ENCODE measurements around the gene DMRTC1B.
A peak's percentile ranks its signal among the peaks of the same experiment; 100 is the strongest.
"Not testable (repeated sequence)": the region's sequence is repeated elsewhere in the genome, so short reads cannot be mapped to it uniquely, and the experiment has no call there.

DMRTC1B gene

DNA sequence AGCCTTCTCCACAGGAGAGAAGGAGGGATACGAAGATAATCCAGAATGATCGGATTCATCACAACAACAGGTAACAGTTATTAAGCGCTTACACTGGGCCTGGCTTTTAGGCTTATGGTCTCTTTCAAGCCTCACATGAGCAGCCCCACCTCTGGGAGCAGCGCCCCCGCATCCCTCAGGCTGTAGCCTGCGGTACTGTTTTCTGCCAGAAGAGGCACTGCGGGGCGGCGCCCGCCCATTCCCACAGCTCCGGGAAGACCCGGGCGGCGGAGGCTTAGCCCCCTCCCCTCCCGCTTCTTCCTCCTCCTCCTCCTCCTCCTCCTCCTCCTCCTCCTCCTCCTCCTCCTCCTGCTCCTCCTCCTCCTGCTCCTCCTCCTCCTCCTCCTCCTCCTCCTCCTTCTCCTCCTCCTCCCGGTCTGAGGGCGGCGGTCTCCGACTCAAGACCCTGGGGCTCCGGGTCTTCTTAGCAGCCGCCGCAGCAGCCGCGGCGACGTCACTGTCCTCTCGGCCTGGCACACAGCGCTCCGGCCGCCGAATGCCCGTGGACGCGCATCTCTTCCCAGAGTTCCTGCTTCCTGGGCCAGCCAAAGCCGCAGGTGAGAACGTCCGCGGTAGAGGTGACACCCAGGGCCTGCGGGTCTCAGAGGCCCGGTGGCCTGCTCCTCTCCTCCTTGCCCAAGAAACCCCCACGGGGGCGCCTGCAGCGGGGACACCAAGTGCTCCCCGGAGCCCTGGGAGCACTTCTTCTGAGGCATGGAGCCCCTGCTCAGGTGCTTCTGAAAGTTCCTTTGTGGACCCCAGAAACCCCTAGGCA, at the start of gene DMRTC1B:
Gene DMRTC1B (plus strand): TSS at position 238 of the 814 bp plus-strand sequence. CDS start 68,246 bp downstream, outside the sequence.
- ATAC-seq: peak; percentile 78 to 79

- no peak for ATAC-seq
Measured at GRCh38 chrX:72727846-72728245, 48.8 kb upstream of the DMRTC1B start.

DNA sequence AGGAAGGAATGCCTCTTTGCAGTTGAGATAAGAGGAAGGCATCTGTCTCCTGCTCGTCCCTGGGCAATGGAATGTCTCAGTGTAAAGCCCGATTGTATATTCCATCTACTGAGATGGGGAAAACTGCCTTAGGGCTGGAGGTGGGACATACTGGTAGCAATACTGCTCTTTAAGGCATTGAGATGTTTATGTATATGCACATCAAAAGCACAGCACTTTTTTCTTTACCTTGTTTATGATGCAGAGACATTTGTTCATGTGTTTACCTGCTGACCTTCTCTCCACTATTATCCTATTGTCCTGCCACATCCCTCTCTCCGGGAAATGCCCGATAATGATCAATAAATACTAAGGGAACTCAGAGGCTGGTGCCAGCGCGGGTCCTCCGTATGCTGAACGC, 43.1 kb upstream of the DMRTC1B start:
- ATAC-seq: not testable (repeated sequence)

DNA sequence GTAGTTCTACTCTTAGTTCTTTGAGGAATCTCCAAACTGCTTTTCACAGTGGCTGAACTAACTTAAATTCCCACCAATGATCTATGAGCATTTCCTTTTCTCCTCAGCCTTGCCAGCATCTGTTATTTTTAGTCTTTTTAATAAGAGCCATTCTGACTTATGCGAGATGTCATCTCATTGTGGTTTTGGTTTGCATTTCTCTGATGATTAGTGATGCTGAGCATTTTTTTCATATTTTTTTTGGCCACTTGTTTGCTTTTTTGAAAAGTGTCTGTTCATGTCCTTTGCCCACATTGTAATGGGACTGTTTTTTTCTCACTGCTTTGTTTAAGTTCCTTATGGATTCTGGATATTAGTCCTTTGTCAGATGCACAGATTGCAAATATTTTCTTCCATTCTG, 41.1 kb upstream of the DMRTC1B start:
- ATAC-seq: no peak

- not testable (repeated sequence) for ATAC-seq
Measured at GRCh38 chrX:72745546-72745945, 31.1 kb upstream of the DMRTC1B start.

DNA sequence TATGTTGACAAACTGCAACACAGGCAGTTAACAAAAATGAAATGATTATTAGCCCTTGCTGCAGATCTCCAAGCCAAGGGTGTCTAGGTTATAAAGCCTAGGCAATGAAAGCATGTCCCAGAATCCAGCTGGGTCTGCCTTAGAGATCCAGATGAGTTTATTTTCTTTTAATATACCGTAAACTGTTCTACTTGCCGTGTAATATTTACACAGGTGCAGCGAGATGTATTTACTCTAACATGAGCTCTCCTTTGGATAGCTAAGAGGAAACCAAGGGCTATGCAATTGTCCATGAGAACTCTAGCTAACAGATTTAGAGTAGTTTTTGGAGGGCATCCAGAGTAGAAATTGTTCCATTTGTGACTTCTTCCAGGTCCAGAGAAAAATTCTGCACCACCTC, 28.1 kb upstream of the DMRTC1B start:
- ATAC-seq: not testable (repeated sequence)

- ATAC-seq: not testable (repeated sequence)
Measured at GRCh38 chrX:72760454-72760853, 16.2 kb upstream of the DMRTC1B start.

DNA sequence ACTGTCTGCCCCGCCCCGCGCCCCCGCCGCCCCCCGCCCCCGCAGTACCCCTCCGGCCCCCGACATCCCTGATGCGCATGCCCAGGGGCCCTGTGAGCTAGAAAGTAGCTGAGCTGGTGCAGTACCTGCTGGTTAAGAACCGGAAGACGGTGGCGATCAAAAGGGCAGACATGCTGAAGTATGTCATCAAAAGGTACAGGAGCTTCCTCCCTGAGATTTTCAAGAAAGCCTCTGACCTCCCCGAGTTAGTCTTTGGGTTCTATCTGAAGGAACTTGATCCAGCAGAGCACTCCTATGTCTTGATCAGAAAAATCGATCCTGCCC, 739 bp downstream of the DMRTC1B start:
- ATAC-seq: peak; percentile 81 to 83

- not testable (repeated sequence) for ATAC-seq
Measured at GRCh38 chrX:72778146-72778545, 1.5 kb downstream of the DMRTC1B start.

- not testable (repeated sequence) for ATAC-seq
Measured at GRCh38 chrX:72782560-72782959, 5.9 kb downstream of the DMRTC1B start, which contains the start of gene FAM236B. Gene FAM236B, minus strand, starts transcription at chrX:72782660. Its CDS starts 100 bp downstream, at chrX:72782560.

DNA sequence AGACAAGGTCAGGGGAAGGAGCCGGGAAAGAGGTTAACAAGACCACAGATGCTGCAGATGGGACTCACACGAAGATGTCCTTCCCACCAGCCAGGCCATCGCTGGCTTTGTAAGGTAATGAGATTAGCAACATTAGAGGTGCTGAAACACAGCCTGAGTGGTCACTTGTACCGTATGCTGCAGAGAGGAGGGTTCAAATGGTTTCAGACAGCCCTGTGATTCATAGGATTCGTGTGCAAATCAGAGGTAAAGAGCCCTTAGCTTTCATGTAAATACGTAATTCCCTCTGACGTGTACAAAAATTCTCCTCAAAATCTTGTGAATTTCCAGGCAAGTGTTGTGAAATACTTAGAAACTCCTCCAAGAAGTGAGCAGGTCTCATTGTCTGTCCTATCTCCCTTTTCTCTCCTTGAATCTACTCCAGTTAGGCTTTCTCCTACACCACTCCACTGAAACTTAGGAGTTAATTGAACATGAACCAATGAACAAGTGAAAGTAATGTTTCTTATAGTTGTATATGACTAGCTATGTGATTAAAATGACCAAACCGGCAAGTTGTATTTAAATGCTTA, 6.8 kb downstream of the DMRTC1B start:
- not testable (repeated sequence) for ATAC-seq

DNA sequence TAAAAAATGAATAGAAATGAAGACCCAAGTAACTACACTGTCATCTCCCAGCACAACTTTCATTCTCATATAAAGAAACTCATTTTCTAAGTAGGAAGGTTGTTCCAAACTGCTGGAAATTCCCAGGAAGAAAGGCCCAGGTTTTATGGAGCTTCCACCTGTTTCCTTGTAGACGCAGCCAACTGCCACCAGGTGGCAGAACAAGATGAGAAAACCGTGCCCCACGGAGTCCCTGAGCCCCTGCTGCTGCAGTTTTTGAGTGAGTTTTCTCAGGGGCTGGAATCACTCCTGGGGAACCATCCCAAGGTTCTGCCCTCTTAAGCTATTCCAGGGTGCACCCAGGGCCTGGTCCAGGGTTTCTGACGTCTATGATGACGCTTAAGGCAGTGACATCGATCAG, 7.3 kb downstream of the DMRTC1B start:
- not testable (repeated sequence) for ATAC-seq

DNA sequence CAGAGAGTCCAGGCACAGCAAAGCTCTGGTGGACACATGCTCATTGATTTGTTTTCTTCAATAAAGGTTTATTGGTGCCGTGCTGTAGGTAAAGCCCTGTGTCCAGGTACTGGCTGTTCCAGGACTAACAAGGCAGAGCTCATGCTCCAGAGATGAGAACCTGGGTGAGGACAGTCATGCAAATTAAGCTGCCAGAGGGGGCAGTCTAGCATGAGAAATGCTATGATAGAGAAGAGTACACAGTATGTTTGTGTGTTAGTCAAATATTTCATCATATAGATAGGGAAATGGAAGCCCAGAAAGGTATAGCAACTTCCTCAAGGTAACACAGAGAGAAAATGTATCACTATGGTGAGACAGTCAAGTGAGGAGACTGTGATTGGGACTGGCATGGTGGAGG, 11.5 kb downstream of the DMRTC1B start:
- not testable (repeated sequence) for ATAC-seq

GRCh38 chrX:72790390-72790789, 13.7 kb downstream of the DMRTC1B start:
- ATAC-seq: not testable (repeated sequence)

DNA sequence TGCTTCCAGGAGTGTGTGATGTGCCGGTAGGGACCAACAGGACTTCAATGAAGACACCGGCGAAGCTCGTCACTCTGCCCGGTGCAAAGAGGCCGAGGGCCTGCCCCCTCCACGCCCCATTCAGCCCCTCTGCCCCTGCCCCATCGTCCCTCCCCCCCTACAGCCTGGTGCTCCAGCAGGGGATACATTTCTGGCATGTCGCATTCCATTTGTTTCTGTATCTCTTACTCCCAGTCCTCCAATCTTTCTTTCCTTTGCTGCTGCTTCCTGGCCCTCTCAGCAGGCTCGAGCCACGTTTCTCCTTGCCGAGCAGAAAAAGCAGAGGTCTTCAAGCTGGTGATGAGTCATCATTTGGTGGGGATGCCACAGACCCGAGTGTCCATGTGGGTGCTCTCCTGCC, 31.4 kb downstream of the DMRTC1B start, which contains the start of gene FAM236D:
Gene FAM236D (minus strand): TSS at position 101 of the 400 bp plus-strand sequence. CDS start 100 bp downstream, at position 1.
- ATAC-seq: not testable (repeated sequence)

DNA sequence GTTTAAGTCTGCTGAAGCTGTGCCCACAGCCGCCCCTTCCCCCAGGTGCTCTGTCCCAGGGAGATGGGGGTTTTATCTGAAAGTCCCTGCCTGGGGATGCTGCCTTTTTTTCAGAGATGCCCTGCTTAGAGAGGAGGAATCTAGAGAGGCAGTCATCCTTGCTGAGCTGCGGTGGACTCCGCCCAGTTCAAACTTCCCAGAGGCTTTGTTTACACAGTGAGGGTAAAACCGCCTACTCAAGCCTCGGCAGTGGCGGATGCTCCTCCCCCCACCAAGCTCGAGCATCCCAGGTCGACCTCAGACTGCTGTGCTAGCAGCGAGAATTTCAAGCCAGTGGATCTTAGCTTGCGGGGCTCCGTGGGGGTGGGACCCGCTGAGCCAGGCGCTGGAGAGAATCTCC, 54.0 kb downstream of the DMRTC1B start:
- ATAC-seq: not testable (repeated sequence)

DNA sequence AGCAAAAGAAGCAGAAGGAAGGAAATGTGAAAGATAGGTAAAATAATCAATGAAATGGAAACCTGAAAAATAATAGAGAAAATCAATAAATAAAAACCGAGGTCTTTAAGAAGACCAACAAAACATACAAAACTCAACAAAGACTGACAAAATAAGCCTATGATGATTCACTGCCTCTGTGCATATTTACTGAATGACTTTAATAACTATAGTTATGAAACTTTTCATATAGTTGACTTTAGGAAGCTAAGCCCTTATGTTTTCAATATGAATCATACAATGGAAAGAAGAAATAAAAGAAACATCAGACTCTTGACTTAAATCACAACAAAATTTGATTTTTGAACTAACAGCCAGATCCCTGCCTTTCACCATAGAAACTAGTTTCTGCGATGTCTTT, 60.8 kb downstream of the DMRTC1B start:
- ATAC-seq: not testable (repeated sequence)

GRCh38 chrX:72882898-72883297, 106.2 kb downstream of the DMRTC1B start:
- not testable (repeated sequence) for ATAC-seq

GRCh38 chrX:72889740-72890139, 113.0 kb downstream of the DMRTC1B start:
- ATAC-seq: not testable (repeated sequence)
